Kidney epithelial cell (primary cell): Measurements from ENCODE around the gene FGF1. TPM values are rescaled to one million over a fixed set of nuclear protein-coding genes. Genes with fewer than 3 reads are reported as not detected.

Experiments used
- DNase-seq: peaks from one replicate; pipeline ENCODE4 v3.0.0-alpha.2; 2010; ENCODE audit warnings: low read depth
- H3K27me3 ChIP-seq: 2 replicates; pipeline ENCODE4 v1.6.0; 2011; ENCODE audit warnings: low read length; ENCODE audit not compliant: control insufficient read depth, insufficient read depth
- H3K36me3 ChIP-seq: 2 replicates; pipeline ENCODE4 v1.5.1; 2011; ENCODE audit warnings: low read length; ENCODE audit not compliant: control insufficient read depth, insufficient read depth
- H3K4me3 ChIP-seq: 2 replicates; pipeline ENCODE4 v1.5.1; 2011; ENCODE audit warnings: low read depth, mild to moderate bottlenecking, control low read depth, low read length
- CTCF ChIP-seq: IDR thresholded peaks from 2 replicates; pipeline ENCODE4 v1.5.1; 2011; ENCODE audit warnings: mild to moderate bottlenecking, moderate library complexity, low read length, control low read depth, inconsistent platforms; ENCODE audit not compliant: insufficient read depth, poor library complexity, severe bottlenecking
- total RNA-seq: library from RNA; depleted of rRNA; stranded (reverse); fragments of >200 nt; gene quantifications from 2 replicates; pipeline ENCODE4 v1.2.3, GENCODE V29; 2015

FGF1 gene
- total RNA-seq, 1 donor from 2014 or later = 12.1 TPM

- no peak for TF ChIP-seq CTCF
- H3K27me3 ChIP-seq = no peaks in the 10 kb centered on the region
- no peaks in the 10 kb centered on the region for H3K36me3 ChIP-seq
- no peak overlapping the region for H3K4me3 ChIP-seq
- peak; percentile 63 for DNase-seq
These were observed 14.1 kb downstream of the FGF1 start for GRCh38 chr5:142671801-142672200.

GRCh38 chr5:142671266-142671665 is 14.6 kb downstream of the FGF1 start:
- H3K27me3 ChIP-seq = no peaks in the 10 kb centered on the region
- no peaks in the 10 kb centered on the region for H3K36me3 ChIP-seq
- DNase-seq = no peak
- no peak overlapping the region for H3K4me3 ChIP-seq
- no peak for TF ChIP-seq CTCF

- Histone ChIP-seq H3K27me3 (no peaks in the 10 kb centered on the region), H3K36me3 (no peaks in the 10 kb centered on the region), H3K4me3 (no peak overlapping the region)
- DNase-seq = no peak
- no peak for TF ChIP-seq CTCF
These were observed 15.1 kb downstream of the FGF1 start for GRCh38 chr5:142670804-142671203.

- DNase-seq = no peak
- TF ChIP-seq CTCF = no peak
- H3K4me3 ChIP-seq = no peak overlapping the region
- H3K27me3 ChIP-seq = no peaks in the 10 kb centered on the region
- no peaks in the 10 kb centered on the region for H3K36me3 ChIP-seq
These were observed 16.4 kb downstream of the FGF1 start for GRCh38 chr5:142669477-142669876.

GRCh38 chr5:142668336-142668735 is 17.6 kb downstream of the FGF1 start:
- H3K36me3 ChIP-seq = no peaks in the 10 kb centered on the region
- DNase-seq = no peak
- no peak for TF ChIP-seq CTCF

GRCh38 chr5:142667831-142668230 is 18.1 kb downstream of the FGF1 start:
- no peaks in the 10 kb centered on the region for H3K27me3 ChIP-seq
- H3K4me3 ChIP-seq = no peak overlapping the region
- DNase-seq = no peak
- H3K36me3 ChIP-seq = no peaks in the 10 kb centered on the region
- TF ChIP-seq CTCF = no peak

More at GRCh38 chr5:142668336-142668735, 17.6 kb downstream of the FGF1 start:
- no peaks in the 10 kb centered on the region for H3K27me3 ChIP-seq
- no peak overlapping the region for H3K4me3 ChIP-seq
